Caco-2 (cell line): ENCODE measurements around the gene VMAC. TPM values are rescaled to one million over a fixed set of nuclear protein-coding genes. Genes with fewer than 3 reads are reported as not detected.

ENCODE experiments used
- BruUV-seq: library from RNA; stranded (reverse); fragments of 400-500 nt; replicated peaks from 2 replicates; lab custom pipeline; 2021; lab: Mats Ljungman, UMichigan
- CTCF ChIA-PET: fragments of 300-600 bp; sonication (Branson Sonifier 250); formaldehyde crosslinking; loops from one replicate; lab custom pipeline; 2022; ENCODE audit warnings: antibody characterized with exemption; lab: Charles Lee
- POLR2A ChIA-PET: fragments of 300-600 bp; sonication (Branson Sonifier 250); formaldehyde crosslinking; loops from one replicate; lab custom pipeline; 2022; ENCODE audit warnings: antibody characterized with exemption; lab: Charles Lee
- DNase-seq, 2 experiments: peaks; one replicate each; pipeline versions ENCODE4 v3.0.0 to v3.0.0-alpha.2; 2020 to 2022
- H3K27me3 ChIP-seq: replicated peaks from 2 replicates; pipeline ENCODE4 v1.6.0; 2011; ENCODE audit warnings: low read length; ENCODE audit not compliant: control insufficient read depth, insufficient read depth
- H3K36me3 ChIP-seq: 2 replicates; pipeline ENCODE4 v1.5.1; 2011; ENCODE audit warnings: low read length; ENCODE audit not compliant: control insufficient read depth, insufficient read depth
- H3K4me1 ChIP-seq: fragments of 250-450 bp; sonication (Bioruptor Pico); 2 replicates; pipeline ENCODE4 v1.5.1; 2020; ENCODE audit warnings: mild to moderate bottlenecking
- H3K4me3 ChIP-seq: 2 replicates; pipeline ENCODE4 v1.5.1; 2011; ENCODE audit warnings: low read depth, mild to moderate bottlenecking, control low read depth, low read length
- H3K9me3 ChIP-seq: fragments of 250-450 bp; sonication (Bioruptor Pico); 2 replicates; pipeline ENCODE4 v1.5.1; 2020; ENCODE audit warnings: mild to moderate bottlenecking, moderate library complexity
- H3K27ac Mint-ChIP-seq: one replicate; pipeline ENCODE4 v1.8.0; 2022; ENCODE audit warnings: mixed read lengths; ENCODE audit not compliant: unreplicated experiment
- H3K27me3 Mint-ChIP-seq: one replicate; pipeline ENCODE4 v1.8.0; 2022; ENCODE audit warnings: mixed read lengths; ENCODE audit not compliant: insufficient read depth, unreplicated experiment
- H3K36me3 Mint-ChIP-seq: one replicate; pipeline ENCODE4 v1.8.0; 2022; ENCODE audit warnings: mild to moderate bottlenecking, mixed read lengths; ENCODE audit not compliant: insufficient read depth, unreplicated experiment
- H3K4me1 Mint-ChIP-seq: one replicate; pipeline ENCODE4 v1.8.0; 2022; ENCODE audit warnings: low read depth, mixed read lengths; ENCODE audit not compliant: unreplicated experiment
- H3K4me3 Mint-ChIP-seq: one replicate; pipeline ENCODE4 v1.8.0; 2022; ENCODE audit warnings: mild to moderate bottlenecking, moderate library complexity, mixed read lengths; ENCODE audit not compliant: unreplicated experiment
- H3K9me3 Mint-ChIP-seq: one replicate; pipeline ENCODE4 v1.8.0; 2022; ENCODE audit warnings: mixed read lengths; ENCODE audit not compliant: unreplicated experiment
- intact Hi-C: fragments of 100-400 bp; cut with micrococcal nuclease; formaldehyde crosslinking; loops from one replicate; pipeline ENCODE4 v1.10.0; 2022; ENCODE audit not compliant: unreplicated experiment
- total RNA-seq: library from RNA; stranded (reverse); gene quantifications from 2 replicates; pipeline ENCODE4 v1.2.3, GENCODE V29; 2022
- TF ChIP-seq, protein P1 (sequence below), 2 experiments: fragments of 200-600 bp in 1 of 2; IDR thresholded peaks; 1 replicate in 1 of 2; 2 replicates in 1 of 2; pipeline versions ENCODE4 v1.5.1 to v1.8.0; 2011 to 2022; ENCODE audit warnings: antibody characterized with exemption in 1 of 2, control low read depth in 1 of 2, inconsistent platforms in 1 of 2, low read depth in 1 of 2, low read length in 1 of 2, mild to moderate bottlenecking in 1 of 2, moderate library complexity in 1 of 2; ENCODE audit not compliant: insufficient read depth in 1 of 2, severe bottlenecking in 1 of 2, unreplicated experiment in 1 of 2

Gene VMAC
- total RNA-seq, 1 experiment from 2014 or later = 4.8 TPM

DNA sequence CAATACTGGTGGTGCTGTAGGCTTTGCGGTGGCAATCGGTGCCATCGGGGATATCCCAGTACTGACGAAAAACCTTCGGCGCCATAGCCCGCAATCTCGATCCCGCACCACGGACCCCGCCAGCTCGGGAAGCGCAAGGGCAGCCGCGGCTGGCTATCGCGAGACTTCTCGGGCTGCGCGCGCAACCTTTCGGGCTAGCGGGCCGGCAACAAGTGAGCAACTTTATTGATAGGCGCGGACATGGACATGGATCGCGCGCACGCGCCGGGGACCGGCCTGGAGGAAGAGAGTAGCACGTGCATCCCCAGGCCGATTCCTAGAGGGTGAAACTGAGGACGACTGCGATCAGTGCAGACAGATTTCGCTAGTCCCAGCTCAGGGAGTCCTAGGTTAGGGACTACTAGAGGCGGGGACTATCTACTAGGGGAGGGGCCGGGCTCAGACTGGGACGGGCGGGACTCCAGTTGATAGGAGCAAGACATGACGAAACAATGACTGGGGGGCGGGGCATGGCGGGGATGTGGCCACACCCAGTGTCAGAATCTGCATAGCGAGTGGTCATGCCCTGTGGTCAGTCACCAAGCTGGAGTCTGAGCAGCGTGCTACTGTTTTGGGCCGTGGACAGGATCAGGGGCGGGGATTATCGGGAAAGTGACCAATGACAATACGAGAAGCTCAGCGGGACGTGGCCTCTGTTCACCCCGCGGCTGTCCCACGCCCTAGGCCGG lies 884 bp upstream of the VMAC start, which contains the start of gene NDUFA11:
TSS of gene NDUFA11 (minus strand) at position 167 of the 728 bp plus-strand sequence. CDS start at position 85, 82 bp downstream.
- POLR2A ChIA-PET = interaction anchor here (0.6 to 2.2 kb wide), 8 partner anchors 11 to 1726 kb away, joined by 3 to 27 read pairs (median 6); partner anchors contain the start of genes CATSPERD, LONP1, PET100 and SAFB
- H3K9me3 ChIP-seq = no peaks in the 10 kb centered on the region
- no peaks in the 10 kb centered on the region; the same call in 1 of the 2 replicates for H3K4me1 ChIP-seq
- intact Hi-C loops = loop anchor here (1.0 to 5.0 kb wide), 2 partner anchors 76 to 99 kb away; no protein-coding TSS in a partner anchor
- CTCF ChIA-PET = interaction anchor here (0.6 to 3.4 kb wide), 8 partner anchors 13 to 489 kb away, joined by 3 to 56 read pairs (median 4); partner anchors contain the start of genes GTF2F1 and NRTN
- H3K36me3 ChIP-seq = no peaks in the 10 kb centered on the region
- no TSS peak for BruUV-seq
- Mint-ChIP-seq H3K27me3 (no peaks in the 10 kb centered on the region), H3K36me3 (peaks cover 42% of the 10 kb centered on the region), H3K4me1 (no peaks in the 10 kb centered on the region), H3K27ac (peak within 1 kb of the TSS; percentile 97), H3K4me3 (peak within 1 kb of the TSS; percentile 82), H3K9me3 (no peaks in the 10 kb centered on the region)
- DNase-seq = peak; percentile 97 to 98
- H3K27me3 ChIP-seq = no peaks in the 10 kb centered on the region
- TF ChIP-seq, protein P1, sequence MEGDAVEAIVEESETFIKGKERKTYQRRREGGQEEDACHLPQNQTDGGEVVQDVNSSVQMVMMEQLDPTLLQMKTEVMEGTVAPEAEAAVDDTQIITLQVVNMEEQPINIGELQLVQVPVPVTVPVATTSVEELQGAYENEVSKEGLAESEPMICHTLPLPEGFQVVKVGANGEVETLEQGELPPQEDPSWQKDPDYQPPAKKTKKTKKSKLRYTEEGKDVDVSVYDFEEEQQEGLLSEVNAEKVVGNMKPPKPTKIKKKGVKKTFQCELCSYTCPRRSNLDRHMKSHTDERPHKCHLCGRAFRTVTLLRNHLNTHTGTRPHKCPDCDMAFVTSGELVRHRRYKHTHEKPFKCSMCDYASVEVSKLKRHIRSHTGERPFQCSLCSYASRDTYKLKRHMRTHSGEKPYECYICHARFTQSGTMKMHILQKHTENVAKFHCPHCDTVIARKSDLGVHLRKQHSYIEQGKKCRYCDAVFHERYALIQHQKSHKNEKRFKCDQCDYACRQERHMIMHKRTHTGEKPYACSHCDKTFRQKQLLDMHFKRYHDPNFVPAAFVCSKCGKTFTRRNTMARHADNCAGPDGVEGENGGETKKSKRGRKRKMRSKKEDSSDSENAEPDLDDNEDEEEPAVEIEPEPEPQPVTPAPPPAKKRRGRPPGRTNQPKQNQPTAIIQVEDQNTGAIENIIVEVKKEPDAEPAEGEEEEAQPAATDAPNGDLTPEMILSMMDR (IDR thresholded peaks at IDR 0.05; ENCODE audit: insufficient read depth in 1 of 2, low read depth in 1 of 2, low read length in 1 of 2, severe bottlenecking in 1 of 2, unreplicated experiment in 1 of 2) = no peak
- peak within 1 kb of the TSS; percentile 86 for H3K4me3 ChIP-seq

DNA sequence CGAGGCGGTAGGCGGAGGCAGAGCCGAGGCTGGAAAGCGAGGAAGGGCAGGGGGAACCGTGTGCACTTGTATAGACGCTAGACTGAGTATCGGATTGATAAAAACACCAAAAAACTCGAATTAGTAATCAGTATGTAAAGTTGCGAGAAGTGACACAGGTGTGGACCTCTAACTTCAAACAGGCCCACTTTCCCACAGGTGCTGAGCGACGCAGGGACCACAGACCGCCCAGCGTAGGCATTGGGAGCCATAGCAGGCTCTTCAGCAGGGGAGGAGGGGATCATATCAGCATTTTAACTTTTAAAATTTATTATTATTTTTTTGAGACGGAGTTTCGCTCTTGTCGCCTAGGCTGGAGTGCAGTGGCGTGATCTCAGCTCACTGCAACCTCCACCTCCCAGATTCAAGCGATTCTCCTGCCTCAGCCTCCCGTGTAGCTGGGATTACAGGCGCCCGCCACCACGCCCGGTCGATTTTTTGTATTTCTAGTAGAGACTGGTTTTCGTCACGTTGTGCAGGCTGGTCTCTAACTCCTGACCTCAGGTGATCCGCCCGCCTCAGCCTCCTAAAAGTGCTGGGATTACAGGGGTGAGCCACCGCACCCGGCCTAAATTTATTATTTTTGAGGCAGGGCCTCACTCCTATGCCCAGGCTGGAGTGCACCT lies 574 bp downstream of the VMAC start:
- Histone ChIP-seq H3K4me3 (peak overlapping the region; percentile 77), H3K36me3 (no peaks in the 10 kb centered on the region), H3K9me3 (no peaks in the 10 kb centered on the region), H3K27me3 (no peaks in the 10 kb centered on the region), H3K4me1 (no peaks in the 10 kb centered on the region; the same call in 1 of the 2 replicates)
- BruUV-seq = TSS peak; percentile 61
- TF ChIP-seq, protein P1 (IDR thresholded peaks at IDR 0.05; ENCODE audit: insufficient read depth in 1 of 2, low read depth in 1 of 2, low read length in 1 of 2, severe bottlenecking in 1 of 2, unreplicated experiment in 1 of 2) = no peak
- Mint-ChIP-seq H3K27me3 (no peaks in the 10 kb centered on the region), H3K9me3 (no peaks in the 10 kb centered on the region), H3K4me1 (no peaks in the 10 kb centered on the region), H3K4me3 (peak overlapping the region; percentile 82), H3K36me3 (peaks cover 36% of the 10 kb centered on the region), H3K27ac (no peak overlapping the region)
- no peak for DNase-seq
- ChIA-PET POLR2A (interaction anchor here (1.4 kb wide), 1 partner anchor 283 kb away, joined by 4 read pairs; the partner anchor contains the start of genes SAFB and SAFB2), CTCF (interaction anchor here (3.4 kb wide), 1 partner anchor 101 kb away, joined by 56 read pairs; the partner anchor contains the start of gene NRTN)
- intact Hi-C loops = no loop called here

DNA sequence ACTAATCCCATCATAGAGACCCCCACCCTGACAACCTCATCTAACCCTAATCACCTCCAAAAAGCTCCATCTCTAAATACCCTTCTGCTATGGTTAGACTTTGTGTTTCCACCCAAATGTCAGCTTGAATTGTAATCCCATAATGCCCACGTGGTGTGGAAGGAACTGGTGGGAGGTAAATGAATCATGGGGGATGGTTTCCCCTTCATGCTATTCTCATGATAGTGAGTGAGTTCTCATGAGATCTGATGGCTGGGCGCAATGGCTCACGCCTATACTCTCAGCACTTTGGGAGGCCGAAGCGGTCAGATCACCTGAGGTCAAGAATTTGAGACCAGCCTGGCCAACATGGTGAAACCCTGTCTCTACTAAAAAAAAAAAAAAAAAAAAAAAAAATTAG lies 2.6 kb downstream of the VMAC start:
- Mint-ChIP-seq H3K27me3 (no peaks in the 10 kb centered on the region), H3K27ac (no peak overlapping the region), H3K9me3 (no peaks in the 10 kb centered on the region), H3K36me3 (peaks cover 37% of the 10 kb centered on the region), H3K4me3 (no peak overlapping the region), H3K4me1 (no peaks in the 10 kb centered on the region)
- Histone ChIP-seq H3K4me1 (no peaks in the 10 kb centered on the region; the same call in 1 of the 2 replicates), H3K4me3 (no peak overlapping the region), H3K36me3 (no peaks in the 10 kb centered on the region), H3K27me3 (no peaks in the 10 kb centered on the region), H3K9me3 (no peaks in the 10 kb centered on the region)
- ChIA-PET POLR2A (no interaction called here), CTCF (no interaction called here)
- intact Hi-C loops = no loop called here
- no peak for DNase-seq
- TF ChIP-seq, protein P1 (IDR thresholded peaks at IDR 0.05; ENCODE audit: insufficient read depth in 1 of 2, low read depth in 1 of 2, low read length in 1 of 2, severe bottlenecking in 1 of 2, unreplicated experiment in 1 of 2) = no peak
- no TSS peak for BruUV-seq
